OCI-LY7 (cell line): Measurements from ENCODE around the gene EOLA1. TPM values are rescaled to one million over a fixed set of nuclear protein-coding genes. Genes with fewer than 3 reads are reported as not detected.
A peak's percentile ranks its signal among the peaks of the same experiment; 100 is the strongest.
"Not testable (repeated sequence)": the region's sequence is repeated elsewhere in the genome, so short reads cannot be mapped to it uniquely, and the experiment has no call there.

Experiments used
- BruUV-seq: library from RNA; stranded (reverse); fragments of 400-500 nt; replicated peaks from 2 replicates; lab custom pipeline; 2021; lab: Mats Ljungman, UMichigan
- CTCF ChIA-PET: fragments of 300-600 bp; sonication (Branson Sonifier 250); formaldehyde crosslinking; loops from one replicate; lab custom pipeline; 2022; ENCODE audit warnings: antibody characterized with exemption; ENCODE audit not compliant: unreplicated experiment; lab: Charles Lee
- POLR2A ChIA-PET: fragments of 300-600 bp; sonication (Branson Sonifier 250); formaldehyde crosslinking; loops from one replicate; lab custom pipeline; 2022; ENCODE audit warnings: antibody characterized with exemption; lab: Charles Lee
- DNase-seq: peaks from one replicate; pipeline ENCODE4 v3.0.0-alpha.2; 2015; ENCODE audit warnings: low spot score
- H2AFZ ChIP-seq: fragments of 200-600 bp; sonication (generic), shearing (Covaris generic); 2 replicates; pipeline ENCODE4 v1.6.1; 2014; ENCODE audit warnings: mild to moderate bottlenecking, antibody characterized with exemption, low read length, moderate library complexity
- H3K27ac ChIP-seq: fragments of 200-600 bp; sonication (generic); 2 replicates; pipeline ENCODE4 v1.5.1; 2014; ENCODE audit warnings: mixed run types, low read depth, mild to moderate bottlenecking, moderate library complexity, low read length, inconsistent platforms; ENCODE audit not compliant: poor library complexity, severe bottlenecking
- H3K36me3 ChIP-seq: fragments of 200-600 bp; sonication (generic); 2 replicates; pipeline ENCODE4 v1.6.1; 2014; ENCODE audit warnings: mild to moderate bottlenecking, antibody characterized with exemption, low read length, moderate library complexity, mixed read lengths; ENCODE audit not compliant: insufficient read depth
- H3K4me1 ChIP-seq: fragments of 200-600 bp; sonication (generic); 2 replicates; pipeline ENCODE4 v1.5.1; 2014; ENCODE audit warnings: mild to moderate bottlenecking, low read length; ENCODE audit not compliant: insufficient read depth, poor library complexity, severe bottlenecking
- H3K4me2 ChIP-seq: fragments of 200-600 bp; sonication (generic); 2 replicates; pipeline ENCODE4 v1.6.1; 2014; ENCODE audit warnings: mild to moderate bottlenecking, low read length
- H3K4me3 ChIP-seq: fragments of 200-600 bp; sonication (generic); 2 replicates; pipeline ENCODE4 v1.5.1; 2014; ENCODE audit warnings: mild to moderate bottlenecking, low read depth, low read length; ENCODE audit not compliant: poor library complexity, severe bottlenecking
- H3K79me2 ChIP-seq: fragments of 200-600 bp; sonication (generic); 2 replicates; pipeline ENCODE4 v1.6.1; 2016; ENCODE audit warnings: low read depth, mild to moderate bottlenecking, low read length, moderate library complexity, mixed read lengths; ENCODE audit not compliant: insufficient read depth
- H3K9me2 ChIP-seq: fragments of 200-600 bp; sonication (generic); 2 replicates; pipeline ENCODE4 v1.6.1; 2016; ENCODE audit warnings: mild to moderate bottlenecking, low read length, mixed read lengths; ENCODE audit not compliant: insufficient read depth
- H3K9me3 ChIP-seq: fragments of 200-600 bp; sonication (generic); 2 replicates; pipeline ENCODE4 v1.6.1; 2014; ENCODE audit warnings: mild to moderate bottlenecking, mixed run types, low read length, mixed read lengths
- H4K20me1 ChIP-seq: fragments of 200-600 bp; sonication (generic); 2 replicates; pipeline ENCODE4 v1.6.1; 2014; ENCODE audit warnings: mild to moderate bottlenecking, antibody characterized with exemption, low read length, moderate library complexity, mixed read lengths; ENCODE audit not compliant: insufficient read depth
- CTCF ChIP-seq: fragments of 200-600 bp; sonication (generic); conservative IDR thresholded peaks from 2 replicates; pipeline ENCODE4 v1.5.1; 2014; ENCODE audit warnings: mild to moderate bottlenecking, antibody characterized with exemption, low read length, moderate library complexity, mixed read lengths
- EZH2phosphoT487 ChIP-seq: fragments of 200-600 bp; sonication (generic); IDR thresholded peaks from 2 replicates; pipeline ENCODE4 v1.6.1; 2018; ENCODE audit warnings: low read depth, borderline replicate concordance, mild to moderate bottlenecking, mixed run types, antibody characterized with exemption, low read length, moderate library complexity, mixed read lengths
- intact Hi-C: fragments of 100-400 bp; cut with micrococcal nuclease; formaldehyde crosslinking; loops from one replicate; pipeline ENCODE4 v1.10.0; 2022; ENCODE audit not compliant: unreplicated experiment
- total RNA-seq, 2 experiments: library from RNA; depleted of rRNA in 1 of 2; stranded (reverse); fragments of >200 nt in 1 of 2; shearing (Covaris generic) in 1 of 2; gene quantifications; 2 replicates each; pipeline ENCODE4 v1.2.3, GENCODE V29; 2014 to 2022

The EOLA1 gene
- total RNA-seq, 2 experiments from 2014 or later = 13.0 to 22.9 TPM

- no peak for DNase-seq
- Histone ChIP-seq H3K79me2 (no peaks in the 10 kb centered on the region), H2AFZ (no peak overlapping the region), H3K27ac (no peak overlapping the region), H3K9me2 (no peaks in the 10 kb centered on the region), H3K9me3 (no peaks in the 10 kb centered on the region), H3K36me3 (no peaks in the 10 kb centered on the region), H3K4me3 (no peak overlapping the region), H3K4me2 (no peak overlapping the region), H3K4me1 (peaks cover 19% of the 10 kb centered on the region), H4K20me1 (no peaks in the 10 kb centered on the region)
- ChIA-PET CTCF (no interaction called here), POLR2A (interaction anchor here (0.5 to 1.4 kb wide), 3 partner anchors 9 to 1318 kb away, joined by 3 to 8 read pairs (median 4); no protein-coding TSS in a partner anchor)
- intact Hi-C loops = no loop called here
- TF ChIP-seq CTCF = no peak
- TF ChIP-seq EZH2phosphoT487 = no peak
- BruUV-seq = no TSS peak
These were observed 19.4 kb upstream of the EOLA1 start for GRCh38 chrX:149521438-149521837.

GRCh38 chrX:149522916-149523315, 17.9 kb upstream of the EOLA1 start:
- H3K9me2 ChIP-seq = no peaks in the 10 kb centered on the region
- no peaks in the 10 kb centered on the region for H3K9me3 ChIP-seq
- no peaks in the 10 kb centered on the region for H4K20me1 ChIP-seq
- no peak for TF ChIP-seq EZH2phosphoT487
- no peak for TF ChIP-seq CTCF
- no peaks in the 10 kb centered on the region for H3K79me2 ChIP-seq
- no peak for DNase-seq
- ChIA-PET POLR2A (no interaction called here), CTCF (interaction anchor here (0.9 kb wide), 1 partner anchor 17 kb away, joined by 4 read pairs; no protein-coding TSS in a partner anchor)
- no peaks in the 10 kb centered on the region for H3K36me3 ChIP-seq
- peaks cover 19% of the 10 kb centered on the region for H3K4me1 ChIP-seq
- H3K4me3 ChIP-seq = no peak overlapping the region
- intact Hi-C loops = no loop called here
- H3K4me2 ChIP-seq = no peak overlapping the region
- H2AFZ ChIP-seq = no peak overlapping the region
- BruUV-seq = no TSS peak
- H3K27ac ChIP-seq = no peak overlapping the region

DNA sequence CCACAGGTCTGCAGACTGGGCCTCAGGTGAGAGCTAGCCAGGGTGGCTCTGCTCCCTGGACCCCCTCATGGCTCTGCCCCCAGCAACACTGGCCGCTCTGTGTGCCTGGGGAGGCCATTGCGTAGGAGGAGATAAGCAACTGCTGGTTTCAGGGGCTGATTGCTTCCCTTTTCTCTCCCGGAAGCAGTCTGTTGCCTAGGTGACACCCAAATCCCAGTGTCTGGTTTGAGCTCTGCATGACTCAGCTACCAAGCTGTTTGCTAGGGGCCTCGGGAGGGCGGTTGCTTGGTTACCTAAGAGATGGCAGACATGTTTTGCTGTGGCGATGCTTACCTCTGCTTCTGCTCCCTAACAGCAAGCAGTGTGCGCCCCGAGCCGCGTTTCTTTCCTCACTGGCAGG, 15.4 kb upstream of the EOLA1 start:
- H3K36me3 ChIP-seq, H3K4me3 ChIP-seq, H2AFZ ChIP-seq, H3K9me3 ChIP-seq, CTCF ChIA-PET, H3K27ac ChIP-seq, intact Hi-C loops, H4K20me1 ChIP-seq, POLR2A ChIA-PET, BruUV-seq, H3K9me2 ChIP-seq, H3K79me2 ChIP-seq: not testable (repeated sequence)
- peak; percentile 43 for DNase-seq
- Histone ChIP-seq H3K4me2 (peak overlapping the region; percentile 42; the same call in 1 of the 2 replicates), H3K4me1 (peaks cover 21% of the 10 kb centered on the region)

- H3K27ac ChIP-seq = peak overlapping the region; percentile 19
- POLR2A ChIA-PET, H3K9me2 ChIP-seq, H3K36me3 ChIP-seq, H3K79me2 ChIP-seq, CTCF ChIA-PET, BruUV-seq, H3K4me3 ChIP-seq, H4K20me1 ChIP-seq, H2AFZ ChIP-seq, H3K9me3 ChIP-seq, intact Hi-C loops, DNase-seq: not testable (repeated sequence)
- H3K4me2 ChIP-seq = peak overlapping the region; percentile 41
- H3K4me1 ChIP-seq = peaks cover 26% of the 10 kb centered on the region
These were observed 14.9 kb upstream of the EOLA1 start for GRCh38 chrX:149525903-149526302.

- H3K36me3 ChIP-seq, POLR2A ChIA-PET, H3K79me2 ChIP-seq, H3K9me2 ChIP-seq, DNase-seq, intact Hi-C loops, CTCF ChIA-PET, H3K9me3 ChIP-seq, BruUV-seq, H4K20me1 ChIP-seq, H2AFZ ChIP-seq, H3K4me3 ChIP-seq: not testable (repeated sequence)
- Histone ChIP-seq H3K4me1 (peaks cover 32% of the 10 kb centered on the region), H3K27ac (peak overlapping the region; percentile 19), H3K4me2 (peak overlapping the region; percentile 41; the same call in 1 of the 2 replicates)
These were observed 14.3 kb upstream of the EOLA1 start for GRCh38 chrX:149526318-149527033.
